Spleen (tissue), 7 donors: Measurements from ENCODE around the gene AMMECR1L.

Experiments used
- POLR2A ChIP-seq, 3 donors: fragments of 450-650 bp; IDR thresholded peaks; one replicate each; pipeline ENCODE4 v1.5.1; 2017; ENCODE audit warnings: antibody characterized with exemption in 3 of 3, mild to moderate bottlenecking in 1 of 3
- TF ChIP-seq, protein P1 (sequence below), 11 experiments: fragments of 200-600 bp in 7 of 11; fragments of 450-650 bp in 4 of 11; sonication (generic) in 4 of 11; IDR thresholded peaks in 8 of 11; conservative IDR thresholded peaks in 3 of 11; 1 replicate in 7 of 11; 2 replicates in 4 of 11; pipeline versions ENCODE4 v1.4.0 to v1.8.0; 2016 to 2021; ENCODE audit warnings: antibody characterized with exemption in 11 of 11, inconsistent platforms in 4 of 11, mild to moderate bottlenecking in 1 of 11
- donor health status: DM: no; HTN: no; CAD: no; lungs with moderate emphysema.
- donor health status: DM: no; HTN: no; CAD: no.
- donor health status: DM: no; HTN: no; CAD: no.

DNA sequence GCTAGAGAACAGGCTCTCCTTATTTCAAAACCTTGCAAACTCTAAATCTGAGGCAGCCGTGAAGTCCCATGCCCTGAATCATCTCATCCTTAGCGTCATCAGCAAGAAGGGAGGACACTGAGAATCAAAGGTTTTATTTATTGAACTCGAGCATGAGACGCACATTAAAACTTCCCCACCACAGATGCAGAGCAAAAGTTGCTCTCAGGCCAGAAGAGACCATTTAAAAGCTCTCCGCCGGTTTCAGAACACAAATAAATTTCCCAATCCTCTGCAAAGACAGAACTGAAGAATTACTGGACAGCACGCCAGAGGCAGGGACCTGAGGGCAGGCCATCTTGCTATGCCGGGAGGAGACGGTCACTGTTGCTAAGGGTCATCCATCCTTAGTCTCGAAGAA lies 1.3 kb downstream of the AMMECR1L start:
- no peak for TF ChIP-seq POLR2A (IDR thresholded peaks at IDR 0.05)
- TF ChIP-seq, protein P1, sequence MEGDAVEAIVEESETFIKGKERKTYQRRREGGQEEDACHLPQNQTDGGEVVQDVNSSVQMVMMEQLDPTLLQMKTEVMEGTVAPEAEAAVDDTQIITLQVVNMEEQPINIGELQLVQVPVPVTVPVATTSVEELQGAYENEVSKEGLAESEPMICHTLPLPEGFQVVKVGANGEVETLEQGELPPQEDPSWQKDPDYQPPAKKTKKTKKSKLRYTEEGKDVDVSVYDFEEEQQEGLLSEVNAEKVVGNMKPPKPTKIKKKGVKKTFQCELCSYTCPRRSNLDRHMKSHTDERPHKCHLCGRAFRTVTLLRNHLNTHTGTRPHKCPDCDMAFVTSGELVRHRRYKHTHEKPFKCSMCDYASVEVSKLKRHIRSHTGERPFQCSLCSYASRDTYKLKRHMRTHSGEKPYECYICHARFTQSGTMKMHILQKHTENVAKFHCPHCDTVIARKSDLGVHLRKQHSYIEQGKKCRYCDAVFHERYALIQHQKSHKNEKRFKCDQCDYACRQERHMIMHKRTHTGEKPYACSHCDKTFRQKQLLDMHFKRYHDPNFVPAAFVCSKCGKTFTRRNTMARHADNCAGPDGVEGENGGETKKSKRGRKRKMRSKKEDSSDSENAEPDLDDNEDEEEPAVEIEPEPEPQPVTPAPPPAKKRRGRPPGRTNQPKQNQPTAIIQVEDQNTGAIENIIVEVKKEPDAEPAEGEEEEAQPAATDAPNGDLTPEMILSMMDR (IDR thresholded peaks at IDR 0.05 in 8 of 11, conservative IDR thresholded peaks at IDR 0.05 in 3 of 11), result no peak
